Middle frontal gyrus (tissue), 1 donor: ENCODE results near the gene DNAH9.
A peak's percentile ranks its signal among the peaks of the same experiment; 100 is the strongest.
"Not testable (repeated sequence)": the region's sequence is repeated elsewhere in the genome, so short reads cannot be mapped to it uniquely, and the experiment has no call there.

Experiments used
- DNase-seq: peaks from one replicate; pipeline ENCODE4 v3.0.0-alpha.2; 2015; ENCODE audit warnings: low spot score; ENCODE audit errors: extremely low spot score

The DNAH9 gene

DNA sequence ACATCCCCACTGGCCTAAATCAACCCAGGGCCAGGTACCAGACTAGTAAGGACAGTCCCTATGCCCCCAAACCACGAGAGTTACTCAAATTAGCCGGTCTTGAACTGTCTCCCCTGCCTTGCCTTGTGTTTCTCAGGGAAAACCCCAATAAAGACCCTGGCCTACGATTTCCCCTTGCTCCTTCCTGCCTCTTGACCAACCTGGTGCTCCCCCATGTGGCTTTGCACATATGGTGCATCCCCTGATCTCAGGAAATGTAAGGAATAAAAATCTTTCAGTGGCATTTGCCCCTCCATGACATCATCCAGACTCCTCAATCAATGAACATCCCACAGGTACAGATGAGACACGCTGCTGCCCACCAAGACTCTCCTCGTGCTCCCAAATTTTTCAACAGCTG is 311.1 kb downstream of the DNAH9 start:
- no peak for DNase-seq

DNA sequence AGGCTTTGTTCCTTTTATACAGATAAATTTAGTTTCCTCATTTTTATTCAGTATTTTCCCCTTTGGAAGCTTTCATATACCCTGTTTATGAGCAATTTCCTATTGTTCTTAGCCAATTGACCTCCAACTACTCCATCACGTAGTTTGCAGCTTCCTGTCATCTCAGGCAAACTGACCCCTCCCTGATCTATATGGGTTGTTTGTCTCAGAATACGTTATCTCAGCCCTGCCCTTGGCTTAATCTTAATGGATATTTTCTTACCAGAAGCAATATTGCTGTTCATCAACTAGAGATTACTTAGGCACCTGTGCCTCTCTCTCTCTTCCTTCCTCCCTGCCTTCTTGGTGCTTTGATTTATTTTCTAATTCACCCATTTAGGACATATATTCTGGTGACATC is 317.8 kb downstream of the DNAH9 start:
- no peak for DNase-seq

DNA sequence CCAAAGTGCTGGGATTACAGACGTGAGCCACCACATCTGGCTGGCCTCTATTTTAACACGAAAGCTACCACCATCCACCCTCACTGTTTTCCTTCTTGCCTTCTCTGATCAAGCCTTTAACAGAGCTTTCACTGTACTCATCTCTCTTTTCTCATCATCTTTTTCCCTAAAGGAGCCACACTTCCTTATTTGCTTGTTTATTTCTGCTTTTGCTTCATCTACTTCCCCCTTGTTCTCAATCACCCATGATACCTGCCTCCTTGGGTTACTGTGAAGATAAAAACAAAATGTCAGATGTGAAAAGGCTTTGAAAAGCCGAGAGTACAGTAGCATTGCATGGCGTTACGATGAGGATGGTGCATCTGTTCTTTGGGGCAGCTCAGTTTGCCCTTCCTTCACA is 319.1 kb downstream of the DNAH9 start:
- DNase-seq = no peak

DNA sequence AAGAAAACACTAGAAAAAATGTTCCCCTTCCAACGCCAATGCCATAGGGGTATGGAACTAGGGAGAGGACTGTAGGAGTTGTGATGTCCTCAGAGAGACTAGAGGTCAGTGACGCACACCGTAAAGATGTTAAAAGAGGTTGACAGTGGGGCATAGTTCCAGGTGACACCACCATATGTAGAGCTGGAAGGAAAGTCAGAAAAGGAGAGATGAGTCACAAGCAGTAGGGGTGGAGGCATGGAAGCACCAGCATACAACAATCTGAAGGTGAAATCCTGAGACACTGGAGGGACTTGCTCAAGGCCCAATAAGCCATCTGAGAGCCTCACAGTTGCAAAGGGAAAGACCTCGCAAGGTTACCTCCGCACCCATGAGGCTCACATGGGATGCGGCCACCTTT is 323.0 kb downstream of the DNAH9 start:
- no peak for DNase-seq

DNA sequence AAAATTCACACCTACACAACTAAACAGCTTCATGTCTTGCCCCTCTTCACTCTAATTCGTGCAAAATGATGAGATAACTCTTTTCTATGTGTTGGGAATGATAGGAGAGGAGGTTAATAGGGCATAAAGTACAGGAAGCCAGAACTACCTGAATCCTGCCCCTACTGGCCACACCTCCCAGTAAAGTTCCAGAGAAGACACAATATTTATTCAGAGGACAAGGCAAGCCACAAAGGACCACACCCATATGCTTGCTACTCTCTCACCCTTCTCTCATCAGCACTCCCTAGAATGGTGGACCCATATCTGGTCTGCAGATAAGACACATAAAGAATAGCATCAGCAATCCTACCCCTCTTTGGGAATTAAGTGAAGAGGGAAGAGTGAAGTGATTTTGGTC is 324.4 kb downstream of the DNAH9 start:
- DNase-seq = no peak

DNA sequence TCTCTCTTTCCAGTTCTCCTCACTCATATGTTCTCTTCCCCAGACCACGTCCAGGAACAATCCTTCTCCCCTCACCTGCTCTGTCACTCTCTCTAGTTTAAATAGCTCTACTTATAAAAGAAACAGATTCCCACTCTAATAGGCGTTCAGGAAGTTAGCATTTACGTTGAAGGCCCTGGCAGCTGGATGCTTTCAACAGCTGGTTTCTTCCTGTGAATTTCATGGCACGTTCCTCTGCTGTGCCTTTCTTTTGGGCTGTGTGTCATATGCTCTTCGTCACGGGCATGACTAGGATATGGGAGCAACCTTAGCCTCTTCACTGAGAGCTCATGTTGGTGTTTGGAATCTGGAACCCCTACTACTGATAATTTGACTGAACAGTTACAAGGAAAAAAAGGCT is 325.8 kb downstream of the DNAH9 start:
- DNase-seq = no peak

DNA sequence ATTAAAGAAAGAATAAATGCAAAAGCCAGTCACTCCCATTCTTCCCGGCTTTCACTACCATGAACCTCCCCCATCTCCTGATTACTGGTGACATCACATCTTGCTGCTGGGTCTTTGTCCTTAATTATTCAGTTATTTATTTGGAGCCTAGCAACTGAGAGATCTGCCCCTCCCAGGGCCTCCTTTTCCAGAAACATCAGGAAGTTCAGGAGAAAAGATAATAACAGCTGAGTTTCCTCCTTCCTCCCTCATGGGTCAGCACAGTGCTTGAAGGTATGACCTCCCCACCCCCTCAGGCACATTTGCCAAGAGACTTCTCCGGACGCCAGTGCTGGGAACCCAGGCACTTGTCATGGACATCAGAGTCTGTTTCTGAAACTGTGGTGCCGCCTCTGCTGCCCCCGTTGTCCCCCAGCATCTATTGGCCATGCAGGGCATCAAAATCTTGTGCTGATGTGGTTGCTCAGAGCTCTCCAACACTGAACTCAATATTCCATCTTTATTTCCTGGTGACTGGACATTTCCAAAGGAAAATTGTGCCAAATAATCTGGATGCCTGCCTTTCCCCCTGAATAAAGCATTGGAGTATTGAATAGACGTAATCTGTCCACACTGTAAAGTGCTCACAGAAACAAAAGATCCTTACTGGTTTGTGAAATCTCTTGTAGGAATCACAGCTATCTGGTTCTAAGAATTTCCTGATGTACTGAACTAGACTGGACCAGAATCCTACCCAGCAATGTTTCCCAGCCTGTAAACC is 327.2 kb downstream of the DNAH9 start:
- no peak for DNase-seq

DNA sequence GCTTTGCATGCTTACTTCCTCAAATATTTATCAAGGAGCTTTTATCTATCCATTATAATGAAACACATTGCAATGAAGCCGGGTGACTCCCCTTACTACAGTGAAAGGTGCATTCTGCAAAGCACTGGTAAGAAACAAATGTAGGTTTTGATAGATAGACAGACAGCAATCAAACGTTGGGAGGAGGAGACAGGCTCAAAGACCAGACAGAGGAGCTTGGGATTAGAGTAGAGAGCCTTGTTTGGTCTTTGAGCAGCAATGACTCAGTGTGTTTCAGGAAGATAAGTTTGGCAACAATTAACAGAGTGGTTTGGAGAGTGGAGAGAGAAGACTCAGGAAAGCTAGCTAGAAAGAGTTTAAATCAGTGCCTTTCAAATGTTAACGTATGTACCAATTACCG is 330.2 kb downstream of the DNAH9 start:
- no peak for DNase-seq

DNA sequence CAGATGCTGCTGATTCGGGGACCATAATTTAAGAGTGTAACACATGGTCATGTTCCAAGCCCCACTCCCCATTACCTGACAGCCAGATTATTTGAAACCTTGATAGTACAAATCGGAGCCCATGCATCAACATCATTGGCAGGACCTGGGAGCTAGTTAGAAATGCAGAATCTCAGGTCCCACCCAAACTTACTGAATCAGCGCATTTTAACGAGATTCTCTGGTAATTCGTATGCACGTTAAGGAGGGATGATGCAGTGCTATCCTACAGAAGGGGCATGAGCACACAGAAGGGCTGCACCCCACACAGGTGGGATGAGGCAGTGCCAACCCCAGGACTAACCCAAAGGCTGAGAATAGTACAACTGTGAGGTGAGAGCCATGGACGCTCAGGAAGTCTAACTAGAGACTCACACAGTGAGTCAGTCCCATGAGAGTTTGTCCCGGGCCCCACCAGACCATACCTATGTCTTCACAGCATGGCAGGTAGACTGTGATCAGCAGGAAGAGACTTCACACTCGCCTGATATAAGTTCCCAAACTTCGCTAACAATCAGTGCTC is 334.1 kb downstream of the DNAH9 start:
- DNase-seq = no peak

DNA sequence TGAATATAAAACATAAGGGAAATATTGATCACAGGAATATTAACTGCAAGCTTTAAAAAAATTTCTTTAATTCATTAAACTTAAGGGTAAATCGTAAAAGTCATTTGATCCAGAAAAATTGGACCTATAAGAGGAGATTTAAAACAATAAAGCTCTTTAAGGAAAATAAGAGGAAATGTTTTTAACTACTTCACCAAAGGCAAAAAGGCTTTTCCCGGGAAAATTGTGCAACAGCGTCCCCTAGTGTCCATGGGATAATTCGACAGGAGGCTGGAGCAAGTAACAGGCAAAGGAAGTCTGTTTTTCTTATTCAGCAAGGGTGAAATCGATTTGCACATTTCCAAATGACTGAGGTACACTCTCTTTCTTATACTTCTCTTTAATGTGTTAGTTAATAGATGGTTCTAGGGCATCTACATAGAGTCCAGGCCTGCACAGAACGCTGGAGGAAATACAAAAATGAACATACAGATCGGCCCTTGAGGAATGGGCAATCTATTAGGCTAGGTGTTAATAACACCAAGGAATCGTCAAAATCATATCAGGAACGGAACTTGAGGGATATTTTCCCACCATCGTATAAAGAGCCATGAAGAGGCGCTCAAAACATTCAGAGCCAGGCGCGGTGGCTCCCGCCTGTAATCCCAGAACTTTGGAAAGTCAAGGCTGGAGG is 337.6 kb downstream of the DNAH9 start:
- peak; percentile 73 for DNase-seq

DNA sequence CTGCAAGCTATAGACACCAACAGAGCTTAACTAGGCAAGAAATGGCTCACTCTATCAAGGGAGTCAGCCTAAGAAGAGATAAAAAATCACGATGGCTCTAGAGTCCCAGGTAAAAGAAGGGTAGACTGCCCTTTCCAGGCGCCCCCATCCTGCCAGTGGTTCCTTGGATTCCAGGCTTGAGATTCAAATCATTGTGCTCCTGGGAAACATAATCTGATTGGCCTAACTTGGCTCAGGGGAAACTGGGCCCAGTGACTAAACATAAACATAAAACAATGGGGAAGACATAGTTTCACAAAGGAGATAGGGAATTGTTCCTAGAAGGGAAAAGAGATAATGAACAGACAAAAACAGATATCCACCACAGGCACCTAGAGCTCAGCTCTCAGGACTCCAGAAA is 342.6 kb downstream of the DNAH9 start:
- DNase-seq = no peak

DNA sequence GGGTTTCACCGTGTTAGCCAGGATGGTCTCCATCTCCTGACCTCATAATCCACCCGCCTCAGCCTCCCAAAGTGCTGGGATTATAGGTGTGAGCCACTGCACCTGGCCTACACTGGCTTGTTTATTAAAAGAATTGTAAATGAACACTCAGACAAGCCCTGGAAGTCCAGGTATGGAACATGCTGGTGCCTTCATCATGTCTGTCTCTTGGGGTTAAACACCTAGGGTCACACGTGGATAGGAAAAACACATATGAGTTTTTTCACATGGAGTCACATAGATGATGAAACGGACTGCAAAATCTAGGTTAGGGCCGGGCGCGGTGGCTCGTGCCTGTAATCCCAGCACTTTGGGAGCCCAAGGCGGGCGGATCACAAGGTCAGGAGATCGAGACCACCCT is 344.8 kb downstream of the DNAH9 start:
- not testable (repeated sequence) for DNase-seq

DNA sequence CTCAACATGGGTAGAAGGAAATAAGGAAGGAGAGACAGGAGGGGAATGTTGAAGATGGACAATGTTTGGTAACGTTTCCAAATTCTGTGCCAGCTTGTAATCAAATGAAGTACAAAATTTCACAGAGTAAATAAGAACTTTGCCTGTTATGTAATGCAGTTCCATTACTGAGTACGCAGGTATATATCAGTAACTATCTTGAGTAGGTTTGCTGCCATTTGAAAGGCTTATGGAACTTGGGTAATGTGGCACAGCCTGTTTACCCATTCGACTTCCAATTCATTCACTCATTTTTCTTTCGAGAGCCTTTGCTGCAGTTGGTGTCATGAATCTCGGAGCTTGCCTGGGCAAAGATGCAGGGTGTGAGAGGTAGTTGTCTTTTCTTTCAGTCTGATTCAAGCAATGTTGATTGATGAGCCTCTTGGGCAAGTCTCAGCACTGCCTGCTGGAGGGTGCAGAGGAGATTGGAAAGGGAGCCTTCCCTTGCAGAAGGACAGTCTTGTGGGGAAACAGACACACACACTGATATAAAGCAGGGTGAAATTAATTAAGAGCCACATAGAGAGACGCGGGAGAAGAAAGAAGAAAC is 345.6 kb downstream of the DNAH9 start:
- no peak for DNase-seq

DNA sequence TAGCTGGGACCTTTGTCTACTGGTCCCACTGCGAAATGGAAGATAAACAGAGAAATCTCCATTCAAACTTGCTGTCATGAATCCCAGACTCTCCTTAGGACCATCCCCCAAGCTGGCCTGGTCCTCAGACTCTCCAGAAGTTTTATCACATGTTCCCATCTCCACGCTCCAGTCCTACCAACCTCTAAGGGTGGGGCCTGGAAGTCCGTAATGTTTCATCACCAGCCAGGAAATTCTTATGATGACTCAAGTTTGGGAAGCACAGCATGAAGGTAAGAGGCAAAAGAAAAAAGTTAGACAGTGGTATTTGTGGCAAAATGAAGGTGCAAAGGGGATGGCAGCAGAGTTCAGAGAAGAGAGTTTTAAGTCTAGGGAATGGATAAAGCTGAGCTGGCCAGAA is 346.3 kb downstream of the DNAH9 start:
- no peak for DNase-seq

DNA sequence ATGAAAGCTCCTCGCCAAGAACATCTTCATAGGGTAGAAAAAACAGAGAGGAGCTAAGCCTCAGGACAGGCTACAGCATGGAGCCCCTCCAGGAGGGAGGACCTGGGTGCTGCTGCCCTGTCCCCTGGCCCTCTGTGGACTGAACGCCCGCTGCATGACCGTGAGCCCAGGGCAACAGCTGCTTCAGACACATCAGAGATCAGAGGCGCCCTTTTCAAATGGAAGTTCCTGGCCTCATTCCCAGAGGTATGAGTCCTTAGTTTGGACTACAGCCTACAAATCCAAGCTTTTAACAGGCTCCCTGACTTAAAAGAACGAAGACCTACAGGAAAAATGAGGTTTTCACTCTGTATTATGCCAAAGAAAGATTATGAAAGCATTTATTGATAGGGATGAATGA is 350.5 kb downstream of the DNAH9 start:
- DNase-seq = no peak

DNA sequence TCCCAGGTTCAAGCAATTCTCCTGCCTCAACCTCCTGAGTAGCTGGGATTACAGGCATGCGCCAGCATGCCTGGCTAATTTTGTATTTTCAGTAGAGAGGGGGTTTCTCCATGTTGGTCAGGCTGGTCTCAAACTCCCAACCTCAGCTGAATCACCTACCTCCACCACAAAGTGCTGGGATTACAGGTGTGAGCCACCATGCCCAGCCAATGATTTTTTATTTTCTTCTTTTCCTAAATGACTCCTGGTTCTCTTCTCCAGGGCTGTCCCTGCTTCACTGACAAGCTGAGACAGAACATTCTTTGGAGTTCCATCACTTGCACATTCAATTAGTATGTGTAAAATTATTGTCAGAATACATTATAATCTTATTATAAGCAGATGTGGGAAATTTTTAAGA is 351.3 kb downstream of the DNAH9 start:
- not testable (repeated sequence) for DNase-seq

DNA sequence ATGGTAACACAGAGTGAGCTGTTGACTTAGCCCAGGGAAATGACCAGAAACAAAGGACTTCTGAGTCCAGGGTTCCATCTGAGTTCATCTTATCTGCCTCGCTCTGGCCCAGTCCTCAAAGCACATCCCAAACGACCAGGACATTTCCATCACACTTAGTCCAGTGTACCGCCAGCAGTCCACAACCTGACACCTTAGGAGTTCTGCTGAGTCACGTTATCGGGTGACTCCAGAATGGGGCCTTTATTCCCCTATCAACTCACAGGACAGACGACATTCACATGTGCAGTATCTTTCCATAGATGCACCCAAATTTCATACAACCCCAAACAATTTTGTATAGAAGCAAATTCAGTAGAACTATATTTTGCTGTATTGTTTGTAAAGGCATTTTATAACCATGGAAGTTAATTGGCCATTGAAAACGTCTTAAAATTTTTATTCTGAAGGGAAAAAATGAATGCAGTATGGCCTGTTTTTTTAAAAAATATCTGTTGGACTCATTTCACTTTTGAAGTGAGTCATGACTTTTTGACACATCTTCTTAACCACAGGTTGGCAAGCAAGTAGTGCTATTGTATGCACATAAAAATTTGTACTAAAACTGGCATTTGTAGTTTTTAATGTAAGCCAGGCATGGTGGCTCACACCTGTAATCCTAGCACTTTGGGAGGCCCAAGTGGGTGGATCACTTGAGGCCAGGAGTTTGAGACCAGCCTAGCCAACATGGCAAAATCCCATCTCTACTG is 352.7 kb downstream of the DNAH9 start:
- DNase-seq = no peak

DNA sequence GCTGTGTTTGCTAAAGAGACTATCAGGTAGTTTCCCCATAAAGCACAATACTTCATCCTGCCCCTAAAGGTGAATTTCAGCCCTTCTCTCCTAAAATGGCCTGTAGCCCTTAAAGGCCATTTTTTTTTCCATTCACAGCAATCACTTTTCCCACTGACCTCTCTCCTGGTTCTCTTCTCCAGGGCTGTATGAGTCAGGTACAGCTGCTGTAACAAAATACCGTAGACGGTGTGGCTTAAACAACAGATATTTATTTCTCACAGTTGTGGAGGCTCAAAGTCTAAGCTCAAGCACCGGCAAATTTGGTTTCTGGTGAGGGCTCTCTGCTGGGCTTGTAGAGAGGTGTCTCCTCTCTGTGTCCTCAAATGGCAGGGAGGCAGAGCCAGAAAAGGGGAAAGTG is 354.3 kb downstream of the DNAH9 start:
- DNase-seq = no peak

DNA sequence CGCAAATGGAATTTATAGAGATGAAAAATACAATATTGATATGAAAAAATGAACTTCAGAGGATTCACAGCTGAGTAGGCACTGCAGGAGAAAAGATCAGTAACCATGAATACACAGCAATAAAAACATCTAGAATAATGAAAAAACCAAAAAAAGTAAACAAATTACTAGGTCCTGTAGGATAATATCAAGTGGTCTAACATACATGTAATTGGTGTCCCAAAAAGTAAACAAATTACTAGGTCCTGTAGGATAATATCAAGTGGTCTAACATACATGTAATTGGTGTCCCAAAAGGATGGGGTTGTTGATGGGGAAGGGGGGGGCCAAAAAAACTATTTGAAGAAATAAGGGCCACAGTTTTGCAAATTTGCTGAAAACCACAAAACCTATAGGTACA is 355.7 kb downstream of the DNAH9 start:
- no peak for DNase-seq

DNA sequence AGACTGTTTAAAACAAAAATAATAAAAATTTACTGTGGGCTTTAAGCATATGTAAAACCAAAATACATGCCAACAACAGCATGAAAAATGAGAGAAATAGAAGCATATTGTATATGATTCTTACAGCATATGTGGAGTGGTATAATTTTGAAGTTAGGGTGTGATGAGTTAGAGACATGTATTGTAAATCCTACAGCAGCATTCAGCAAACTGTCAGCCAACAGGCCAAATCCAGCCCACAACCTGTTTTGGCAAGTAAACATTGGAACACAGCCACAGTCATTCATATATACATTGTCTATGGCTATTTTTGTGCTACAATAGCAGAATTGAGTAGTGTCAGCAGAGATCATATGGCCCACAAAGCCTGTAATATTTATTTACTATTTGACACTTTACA is 356.7 kb downstream of the DNAH9 start:
- DNase-seq = no peak

DNA sequence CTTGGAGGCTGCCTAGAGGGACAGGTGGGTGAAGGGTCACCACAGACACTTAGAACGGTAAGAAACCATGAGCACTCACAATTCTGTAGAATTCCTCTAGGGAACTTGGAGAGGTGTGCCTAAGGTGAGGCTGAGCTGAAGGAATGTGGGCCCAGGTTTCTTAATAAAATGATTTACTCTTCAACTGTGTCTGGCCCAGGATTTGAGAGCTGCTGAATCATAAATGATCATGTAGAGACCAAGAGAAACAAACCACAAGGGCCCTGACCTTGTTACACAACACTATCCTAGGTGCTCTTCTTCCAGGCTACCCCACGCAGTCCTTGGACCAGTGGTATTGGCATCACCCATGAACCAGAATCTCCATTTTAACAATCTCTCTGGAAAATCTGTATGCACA is 371.3 kb downstream of the DNAH9 start:
- no peak for DNase-seq

DNA sequence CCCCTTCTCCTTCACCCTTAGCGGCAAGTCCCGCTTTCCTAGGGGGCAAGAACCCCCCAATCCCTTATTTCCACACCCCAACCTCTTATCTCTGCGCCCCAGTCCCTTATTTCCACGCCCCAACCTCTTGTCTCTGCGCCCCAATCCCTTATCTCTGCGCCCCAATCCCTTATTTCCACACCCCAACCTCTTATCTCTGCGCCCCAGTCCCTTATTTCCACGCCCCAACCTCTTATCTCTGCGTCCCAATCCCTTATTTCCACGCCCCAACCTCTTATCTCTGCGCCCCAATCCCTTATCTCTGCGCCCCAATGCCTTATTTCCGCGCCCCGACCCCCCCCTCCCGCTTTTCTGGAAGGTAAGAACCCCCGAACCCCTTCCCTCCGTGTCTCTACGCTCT is 374.5 kb downstream of the DNAH9 start:
- DNase-seq = not testable (repeated sequence)
